ENCODE measurements around the gene C1orf232.

Gene C1orf232

DNA sequence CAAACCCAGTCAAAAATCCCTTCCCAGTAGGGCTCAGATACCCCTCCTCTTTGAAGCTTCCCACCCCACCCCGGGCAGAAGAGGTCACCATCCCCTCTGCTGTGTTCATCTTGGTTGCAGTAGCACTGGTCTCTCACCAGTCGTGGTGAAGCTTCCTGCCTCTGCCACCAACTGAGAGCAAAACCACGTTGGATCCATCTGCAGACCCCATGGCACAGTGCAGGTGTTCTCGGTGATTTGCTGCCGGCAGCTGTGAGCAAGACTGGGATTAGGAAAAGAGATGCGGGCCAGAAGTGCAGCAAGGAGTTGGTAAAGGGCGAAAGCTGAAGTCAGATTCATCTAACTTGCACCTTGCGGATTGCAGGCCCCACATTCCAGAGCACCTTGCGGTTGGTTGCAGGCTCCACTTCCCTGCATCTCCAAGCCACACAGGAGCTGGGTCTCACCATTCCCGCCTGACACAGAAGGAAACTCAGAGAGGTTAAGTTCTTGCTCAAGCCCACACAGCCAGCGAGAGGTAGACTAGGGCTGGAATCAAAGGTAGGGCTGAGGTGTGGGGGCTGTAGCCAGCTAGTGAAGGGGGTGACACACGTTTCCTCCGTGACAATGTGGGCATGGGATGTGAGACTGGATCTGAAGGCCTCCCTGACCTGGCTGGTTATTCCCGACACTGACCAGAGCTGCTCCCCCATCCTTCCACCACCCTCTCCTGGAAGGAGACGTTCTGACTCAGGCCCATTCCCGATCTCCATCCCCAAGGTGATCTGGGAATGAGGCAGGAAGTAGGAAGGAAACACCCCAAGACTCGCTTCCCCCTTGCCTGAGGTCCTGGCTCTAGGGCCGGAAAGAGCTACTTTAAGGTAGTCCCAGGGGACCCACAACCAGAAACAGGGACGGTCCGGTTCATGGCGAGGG lies 13.1 kb downstream of the C1orf232 start:
- no peak for DNase-seq

DNA sequence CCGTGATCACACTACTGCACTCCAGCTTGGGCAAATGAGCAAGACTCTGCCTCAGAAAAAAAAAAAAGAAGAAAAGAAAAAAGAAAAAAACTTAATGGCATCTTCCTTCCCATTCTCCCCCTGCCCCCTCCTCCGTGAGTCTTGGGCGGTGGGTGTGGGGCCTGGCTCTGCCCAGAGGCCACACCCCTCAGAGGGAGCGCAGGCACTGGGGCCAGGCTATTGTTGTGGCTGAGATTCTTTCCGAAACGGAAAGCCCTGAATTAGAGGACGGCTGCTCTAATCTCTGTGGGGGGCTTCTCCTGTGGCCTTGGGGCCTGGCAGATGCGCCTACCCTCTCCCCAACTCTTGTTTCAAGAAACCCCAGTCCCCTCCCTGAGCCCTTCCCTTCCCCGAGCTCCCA lies 14.0 kb downstream of the C1orf232 start:
- DNase-seq: no peak

GRCh38 chr1:26153966-26154532 lies 14.7 kb downstream of the C1orf232 start:
- no peak for DNase-seq

- DNase-seq: no peak
Observed at GRCh38 chr1:26148887-26149286, 19.9 kb downstream of the C1orf232 start.

DNA sequence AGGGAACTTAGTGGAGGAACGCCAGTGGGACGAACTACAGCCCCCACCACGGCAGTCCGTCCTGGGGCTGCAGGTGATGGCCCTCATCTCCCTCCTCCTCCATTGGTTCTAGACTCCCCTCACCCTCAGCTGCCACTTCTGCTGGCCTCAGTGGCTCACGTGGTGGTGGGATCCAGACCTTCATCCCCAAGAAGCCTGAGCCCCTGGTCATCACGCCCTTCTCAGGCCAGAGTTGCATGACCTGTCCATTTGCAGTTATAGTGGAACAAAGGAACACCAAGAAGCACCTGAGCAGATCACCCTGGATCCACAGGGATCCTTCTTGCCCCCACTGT lies 22.8 kb downstream of the C1orf232 start:
- no peak for DNase-seq

DNA sequence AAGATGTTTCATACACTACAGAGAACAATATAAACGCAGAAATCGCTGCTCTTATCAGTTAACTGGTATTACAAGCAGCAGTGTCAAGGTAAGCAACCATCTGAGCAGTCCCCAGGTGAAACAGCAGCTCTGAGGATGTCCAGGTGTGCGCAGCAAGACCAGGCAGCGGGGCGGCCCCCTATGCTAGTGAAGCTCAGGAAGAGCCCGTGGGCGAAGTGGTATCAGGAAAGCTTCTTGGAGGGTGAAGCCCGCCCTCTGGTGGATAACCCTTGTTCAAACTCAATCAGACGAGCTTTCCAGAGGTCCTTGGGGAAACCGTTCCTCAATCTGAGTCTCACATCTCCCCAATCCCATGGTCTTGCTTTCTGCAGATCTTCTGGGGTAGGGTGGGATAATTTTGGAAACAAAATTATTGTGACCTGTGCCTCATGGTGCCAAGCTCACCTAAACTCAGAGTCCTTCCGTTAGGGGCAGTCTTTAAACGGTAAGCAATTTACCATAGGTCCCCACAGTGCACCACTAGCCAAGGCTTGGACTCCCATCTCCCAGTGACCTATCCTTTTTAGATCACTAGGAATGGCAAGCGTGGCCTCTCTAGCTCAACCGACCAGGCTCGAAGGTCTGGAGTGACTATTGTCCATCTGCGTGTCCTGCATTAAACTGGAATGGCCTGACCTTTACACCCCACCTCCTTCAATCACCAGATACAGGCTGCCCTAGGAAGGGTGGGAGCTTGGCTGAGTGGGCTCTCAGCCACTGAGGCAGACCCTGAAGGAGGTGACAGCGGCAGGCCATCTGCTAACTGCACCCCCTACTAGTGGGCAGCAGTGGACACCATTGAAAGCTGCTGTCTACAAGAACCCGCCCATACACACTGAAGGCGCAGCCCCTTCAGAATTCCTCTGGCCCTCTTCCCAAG lies 23.5 kb downstream of the C1orf232 start:
- DNase-seq: peak; percentile 17 to 74

DNA sequence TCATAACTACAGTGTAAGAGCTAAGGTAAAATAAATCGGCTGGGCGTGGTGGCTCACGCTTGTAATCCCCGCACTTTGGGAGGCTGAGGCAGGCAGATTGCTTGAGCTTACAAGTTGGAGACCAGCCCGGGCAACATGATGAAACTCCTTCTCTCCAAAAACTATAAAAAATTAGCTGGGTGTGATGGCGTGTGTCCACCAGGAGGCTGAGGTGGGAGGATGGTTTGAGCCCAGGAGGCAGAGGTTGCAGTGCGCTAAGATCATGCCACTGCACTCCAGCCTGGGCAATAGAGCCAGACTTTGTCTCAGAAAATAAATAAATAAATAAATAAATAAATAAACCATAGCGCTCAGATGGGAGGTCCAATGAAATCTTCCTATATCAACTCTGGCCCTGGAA lies 26.6 kb downstream of the C1orf232 start:
- no peak for DNase-seq

DNA sequence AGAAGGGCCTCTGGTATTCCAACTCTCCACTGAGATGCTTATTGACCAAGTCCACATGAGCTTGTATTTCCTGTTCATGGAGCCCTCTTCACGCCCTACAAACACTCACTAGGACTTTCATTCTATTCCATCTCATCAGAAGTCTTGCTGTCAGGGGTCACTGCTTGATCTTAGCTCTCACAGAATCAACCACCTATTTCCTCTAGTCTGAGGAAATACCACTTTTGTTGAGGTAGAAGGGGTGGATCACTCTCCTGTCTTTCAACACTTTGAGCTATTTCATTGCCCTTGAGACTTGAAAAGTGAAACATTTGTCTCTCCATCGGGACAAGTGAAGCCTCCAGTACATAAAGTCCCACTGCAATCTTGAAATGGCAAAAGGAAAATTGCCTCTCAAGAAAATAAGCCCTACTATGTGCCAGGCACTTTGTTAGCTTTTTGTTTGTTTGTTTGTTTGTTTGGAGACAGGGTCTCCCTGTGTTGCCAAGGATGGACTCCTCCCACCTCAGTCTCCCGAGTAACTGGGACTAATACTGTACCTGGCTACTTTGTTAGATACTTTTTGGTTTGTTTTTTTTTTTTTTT lies 29.7 kb downstream of the C1orf232 start:
- no peak for DNase-seq

- DNase-seq: no peak
Observed at GRCh38 chr1:26134466-26134865, 34.3 kb downstream of the C1orf232 start.

GRCh38 chr1:26132834-26133167 lies 36.0 kb downstream of the C1orf232 start:
- no peak for DNase-seq

GRCh38 chr1:26132128-26132833 lies 36.5 kb downstream of the C1orf232 start:
- DNase-seq: no peak

- no peak for DNase-seq
Observed at GRCh38 chr1:26130695-26131094, 38.1 kb downstream of the C1orf232 start.

DNA sequence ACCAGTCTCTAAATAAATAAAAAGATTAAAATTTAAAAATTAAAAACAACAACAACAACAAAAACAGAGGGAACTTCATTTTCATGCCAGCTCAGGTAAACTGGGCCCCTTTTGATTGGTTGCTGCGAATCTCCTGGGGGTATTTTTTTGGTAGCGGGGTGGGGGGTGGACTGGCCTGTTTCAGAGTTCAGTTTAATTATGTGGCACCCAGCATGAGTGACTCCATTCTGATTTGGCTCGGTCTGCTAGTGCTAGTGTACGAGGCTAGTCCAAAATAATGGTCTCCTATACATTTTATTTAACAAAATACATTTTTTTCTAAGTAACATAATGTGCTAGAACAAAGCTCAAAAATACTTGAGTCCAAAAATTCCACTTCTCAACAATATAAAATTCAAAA lies 39.0 kb downstream of the C1orf232 start:
- DNase-seq: no peak

DNA sequence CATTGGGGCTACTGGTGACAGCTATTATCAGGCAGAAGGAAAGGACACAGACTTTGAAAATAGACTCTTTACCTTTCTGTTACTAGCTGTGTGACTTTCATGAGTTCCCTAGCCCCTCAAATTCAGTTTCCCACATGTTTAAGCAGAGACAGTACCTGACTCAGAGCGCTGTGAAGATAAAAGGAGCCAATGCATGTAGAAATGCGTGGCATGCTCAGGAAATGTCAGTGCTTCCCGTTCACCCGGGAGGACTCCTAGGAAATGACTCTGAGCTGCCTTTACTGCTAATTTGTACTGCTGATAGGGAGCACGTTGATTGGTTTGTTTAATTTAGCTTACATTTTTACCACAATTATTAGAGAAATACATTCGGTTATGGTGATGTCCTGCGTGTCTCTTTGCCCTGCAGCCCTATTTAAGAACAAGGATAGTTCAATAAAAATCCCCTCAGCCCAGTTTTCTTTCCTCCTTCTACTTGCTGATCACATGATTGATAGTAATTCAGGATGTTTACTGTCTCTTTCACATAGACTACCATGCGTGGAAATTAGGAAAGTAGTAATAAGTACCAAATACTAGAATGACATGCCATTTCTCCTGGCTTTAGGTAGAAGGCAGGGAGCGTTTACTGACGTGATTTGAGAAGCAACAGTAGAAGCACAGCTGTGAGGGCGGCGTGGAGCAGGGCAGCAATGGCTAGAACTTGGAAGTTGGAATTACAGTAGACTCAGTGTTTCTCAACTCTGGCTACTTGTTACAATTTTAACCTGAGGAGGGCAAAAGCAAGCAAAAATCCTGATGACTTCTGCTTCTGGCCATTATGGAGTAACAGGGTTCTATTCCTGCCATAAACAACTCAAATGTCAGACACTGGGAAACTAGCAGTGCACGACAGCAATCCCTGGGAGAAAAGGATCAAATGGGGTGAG lies 41.3 kb downstream of the C1orf232 start:
- no peak for DNase-seq

DNA sequence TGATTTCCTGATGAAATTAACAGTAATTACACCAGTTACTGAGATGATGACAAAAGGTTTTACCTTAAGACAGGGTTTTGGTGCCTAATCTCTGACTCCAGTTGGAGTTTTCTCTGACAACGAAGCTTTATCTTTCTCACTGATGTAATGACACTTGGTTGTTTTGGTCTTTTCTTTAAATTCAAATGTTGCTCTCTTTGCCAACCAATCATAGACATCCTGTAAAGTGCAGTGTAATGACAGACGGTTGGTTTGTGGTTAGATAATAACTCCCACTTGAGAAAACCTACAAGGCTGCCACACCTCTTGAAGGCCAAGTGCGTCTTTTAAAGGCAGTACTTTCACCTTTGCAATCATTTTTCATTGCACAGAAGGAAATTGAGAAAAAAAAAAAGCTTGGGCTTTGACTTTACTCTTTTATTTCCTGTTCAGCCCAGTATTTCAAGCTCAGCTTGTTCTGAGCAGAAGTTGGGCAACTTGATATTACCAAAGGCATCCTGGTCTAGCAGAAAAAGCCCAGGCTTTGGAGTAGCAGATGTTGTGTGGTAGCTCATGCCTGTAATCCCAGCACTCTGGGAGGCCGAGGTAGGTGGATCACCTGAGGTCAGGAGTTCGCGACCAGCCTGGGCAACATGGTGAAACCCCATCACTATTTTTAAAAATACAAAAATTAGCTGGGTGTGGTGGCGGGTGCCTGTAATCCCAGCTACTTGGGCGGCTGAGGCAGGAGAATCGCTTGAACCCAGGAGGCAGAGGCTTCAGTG lies 42.3 kb downstream of the C1orf232 start:
- DNase-seq: peak in 1 of 2 donors; percentile 66

GRCh38 chr1:26125946-26126320 lies 42.8 kb downstream of the C1orf232 start:
- no peak for DNase-seq

DNA sequence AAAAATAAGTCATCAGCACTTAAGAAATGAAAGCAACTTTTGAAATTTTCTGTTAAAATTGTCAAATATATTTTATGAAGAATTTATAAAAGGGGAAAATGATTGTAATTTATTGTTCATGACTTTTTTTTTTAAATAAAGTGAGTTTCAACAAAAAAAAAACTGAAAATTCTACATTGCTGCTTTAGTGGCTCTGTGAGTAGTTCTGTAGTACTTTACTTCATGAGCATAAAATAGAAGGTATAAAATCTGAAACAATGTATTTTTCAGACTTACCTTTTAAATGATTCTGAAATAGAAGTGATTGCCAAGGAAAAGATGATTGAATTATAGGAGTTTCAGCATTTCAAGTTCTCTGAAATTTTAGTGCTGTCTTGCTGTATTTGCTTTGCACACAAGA lies 43.4 kb downstream of the C1orf232 start:
- DNase-seq: no peak

DNA sequence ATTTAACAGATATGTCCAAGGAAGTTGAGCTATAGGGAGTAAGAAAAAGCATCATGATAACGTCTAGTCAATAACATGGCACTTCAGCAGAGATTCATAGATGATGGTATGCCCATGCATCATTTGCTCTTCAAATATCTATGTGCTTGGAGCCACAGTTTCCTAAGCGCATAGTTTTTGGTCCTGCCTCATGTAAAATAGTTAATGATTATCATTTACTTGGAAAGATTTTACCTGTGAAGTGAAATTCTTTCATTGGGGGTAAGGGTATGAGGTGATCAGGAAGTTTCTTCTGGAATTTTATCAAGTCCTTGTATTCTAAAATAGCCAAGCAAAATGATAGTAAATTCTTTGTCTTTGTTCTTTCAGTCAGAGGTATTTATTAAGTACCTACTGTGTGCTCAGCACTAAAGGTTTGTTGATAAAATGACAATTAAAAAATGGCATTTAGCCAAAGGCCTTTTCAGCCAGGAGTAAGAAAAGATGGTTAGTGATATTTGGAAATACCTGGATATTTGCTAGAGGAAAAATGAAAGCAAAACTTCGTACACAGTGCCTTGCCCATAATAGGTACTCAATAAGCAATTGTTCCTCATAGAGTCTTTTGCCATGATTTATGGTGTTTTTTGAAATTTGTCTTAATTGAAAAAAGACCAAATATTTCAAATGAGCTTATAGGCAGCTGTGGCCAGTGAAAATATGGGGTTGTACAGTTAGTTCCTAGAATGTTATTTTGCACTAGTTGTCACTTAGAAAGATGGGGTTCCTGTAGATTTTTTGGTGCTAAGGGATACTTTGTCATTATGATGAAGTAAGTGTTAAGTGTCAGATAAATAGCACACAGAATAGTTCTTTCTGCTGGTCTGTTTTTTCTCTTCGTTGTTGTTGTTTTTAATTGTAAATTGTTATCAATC lies 44.1 kb downstream of the C1orf232 start:
- no peak for DNase-seq
